Stimulated activated CD4-positive, alpha-beta T cell treated with anti-CD3 and anti-CD28 coated beads, Interleukin-15, amount 100 ng/mL, for 48 hours (primary cell): ENCODE results near the gene HBD.

Experiments used
- DNase-seq, 2 donors: peaks; one replicate each; pipeline ENCODE4 v3.0.0-alpha.2; 2020; ENCODE audit warnings: low read depth in 2 of 2

The HBD gene

DNA sequence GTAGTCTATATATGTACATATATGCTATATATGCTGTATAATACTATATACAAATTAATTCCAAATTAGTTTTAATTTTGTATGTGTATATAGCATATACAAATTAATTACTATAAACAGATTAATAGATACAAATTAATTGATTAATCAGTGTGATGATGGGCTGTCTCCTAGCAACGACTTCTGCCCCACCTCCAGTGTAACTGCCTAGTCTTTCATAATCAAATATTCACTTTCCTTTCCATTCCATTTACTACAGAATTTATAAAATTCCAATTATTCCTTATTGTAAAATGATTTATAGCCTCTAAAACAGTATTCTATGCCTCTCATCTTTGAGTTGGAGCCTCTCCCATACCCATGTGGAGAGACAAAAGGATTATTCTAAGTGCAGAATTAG lies 976 bp downstream of the HBD start:
- DNase-seq: no peak

DNA sequence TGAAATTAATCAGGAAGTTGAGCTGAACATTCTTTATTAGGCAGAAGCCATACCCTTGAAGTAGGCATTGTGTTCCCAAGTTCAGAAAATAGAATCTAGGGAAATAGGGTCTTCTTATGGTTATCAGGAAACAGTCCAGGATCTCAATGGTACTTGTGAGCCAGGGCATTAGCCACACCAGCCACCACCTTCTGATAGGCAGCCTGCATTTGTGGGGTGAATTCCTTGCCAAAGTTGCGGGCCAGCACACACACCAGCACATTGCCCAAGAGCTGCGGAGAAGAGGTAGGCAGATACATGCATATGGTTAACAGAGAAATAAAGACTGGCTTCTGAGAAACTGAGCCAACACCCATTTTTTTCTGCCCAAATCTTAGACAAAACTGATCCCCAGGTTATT lies 1.5 kb downstream of the HBD start:
- DNase-seq: no peak

DNA sequence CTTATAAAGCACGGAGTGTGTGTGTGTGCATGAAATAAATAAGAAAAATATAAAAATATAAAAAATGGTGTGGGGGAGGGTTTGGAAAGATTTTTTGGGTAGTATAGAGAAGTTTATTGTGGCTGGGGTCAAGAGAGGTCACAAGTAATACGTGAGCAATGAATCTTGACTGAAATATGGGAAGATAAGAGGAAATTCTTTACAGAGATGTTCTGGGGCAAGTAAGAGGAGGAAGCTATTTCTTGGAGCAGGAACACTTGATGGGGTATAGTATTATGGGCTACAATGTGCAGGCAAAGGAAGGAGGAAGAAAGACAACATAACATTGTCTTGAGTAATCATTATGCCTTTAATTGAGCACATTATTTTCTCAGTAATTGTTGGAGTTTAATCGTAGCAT lies 2.1 kb downstream of the HBD start:
- DNase-seq: no peak

DNA sequence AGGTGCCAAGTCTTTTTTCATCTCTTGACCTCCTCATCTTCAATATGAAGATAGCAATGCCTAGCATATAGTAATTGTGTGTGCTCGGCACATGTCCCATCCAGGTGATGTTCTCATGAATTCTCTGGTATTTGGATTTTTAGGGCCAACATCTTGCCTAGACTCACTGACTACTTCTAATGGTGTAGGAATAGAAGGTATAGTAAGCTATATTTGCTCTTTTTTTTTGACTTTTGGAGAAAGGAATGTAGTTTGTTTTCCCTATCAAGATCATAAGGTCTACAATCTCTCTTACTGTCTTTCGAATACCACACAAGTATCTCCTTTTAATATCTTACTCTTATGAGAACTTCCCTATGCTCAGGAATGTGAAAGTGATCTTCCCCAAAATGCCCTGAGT lies 3.2 kb downstream of the HBD start:
- no peak for DNase-seq

DNA sequence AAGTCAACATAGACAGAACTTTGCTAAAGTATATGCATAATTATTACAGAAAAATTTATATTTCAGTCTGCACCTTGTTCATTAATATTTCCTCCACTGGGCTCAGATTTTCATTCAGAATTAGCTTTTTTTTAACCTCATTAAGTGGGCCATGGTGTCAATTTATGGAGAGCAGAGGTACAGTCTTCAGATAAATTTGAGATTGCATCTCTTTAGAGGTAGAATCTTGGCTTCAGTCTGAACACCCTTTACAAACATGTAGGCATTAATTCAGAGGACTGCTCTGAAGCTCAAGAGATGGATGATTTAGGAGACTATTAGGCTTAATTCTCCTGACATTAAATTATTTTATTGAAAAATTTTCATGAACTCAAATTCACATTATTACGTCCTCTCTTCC lies 4.0 kb downstream of the HBD start:
- DNase-seq: no peak

DNA sequence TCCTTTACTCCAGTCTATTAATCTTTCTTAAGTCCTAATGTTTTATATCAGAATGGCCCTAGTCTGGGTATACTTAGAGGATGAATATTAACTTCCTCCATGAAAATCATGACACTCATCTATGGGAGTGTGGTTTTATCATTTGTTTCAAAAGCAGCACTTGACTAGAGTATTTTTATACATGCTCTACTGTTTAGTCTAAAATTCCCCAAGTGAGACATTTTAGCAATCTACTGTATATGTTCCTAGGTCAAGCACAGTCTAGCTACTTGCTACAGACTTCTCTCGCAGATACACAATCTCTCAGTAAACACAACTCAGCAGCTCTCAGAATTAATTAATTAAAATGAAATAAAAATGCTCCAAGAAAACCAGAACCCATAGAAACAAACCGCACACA lies 4.5 kb downstream of the HBD start:
- no peak for DNase-seq

DNA sequence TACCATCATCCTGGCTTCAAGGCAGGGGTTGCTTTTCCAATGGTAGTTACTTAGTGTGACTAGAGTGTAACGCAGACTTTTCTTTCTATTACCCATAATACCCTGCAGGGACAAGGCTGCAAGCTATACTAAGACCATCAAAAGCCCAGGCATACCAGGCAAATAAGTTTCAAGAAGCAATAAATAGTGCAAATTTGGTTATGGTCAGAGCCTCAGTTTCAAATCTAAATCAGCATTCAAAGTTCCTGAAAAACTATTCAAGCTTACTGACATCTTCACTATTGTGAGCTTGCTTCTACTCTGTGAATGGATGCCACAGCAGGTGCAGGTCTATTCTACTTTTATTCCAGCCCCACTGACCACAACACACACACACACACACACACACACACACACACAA lies 4.9 kb downstream of the HBD start:
- no peak for DNase-seq

DNA sequence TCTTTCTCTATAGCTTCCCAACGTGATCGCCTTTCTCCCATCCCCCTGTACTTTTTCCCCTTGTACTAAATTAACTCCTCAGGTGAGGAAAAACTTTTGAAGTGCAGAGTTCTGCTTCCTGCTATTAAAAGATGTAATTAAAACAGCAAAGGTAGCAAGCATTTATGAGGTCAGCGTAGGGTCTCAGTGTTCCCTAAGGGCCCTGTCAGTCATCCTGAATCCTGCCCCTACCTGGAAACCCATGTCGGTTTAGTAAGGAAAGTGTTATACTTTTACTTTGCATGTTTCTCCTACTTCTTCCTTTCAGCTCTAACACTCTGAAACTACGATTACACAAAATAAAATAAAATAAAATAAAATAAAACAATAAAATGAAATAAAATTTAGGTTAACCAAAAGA lies 6.2 kb downstream of the HBD start:
- DNase-seq: no peak

DNA sequence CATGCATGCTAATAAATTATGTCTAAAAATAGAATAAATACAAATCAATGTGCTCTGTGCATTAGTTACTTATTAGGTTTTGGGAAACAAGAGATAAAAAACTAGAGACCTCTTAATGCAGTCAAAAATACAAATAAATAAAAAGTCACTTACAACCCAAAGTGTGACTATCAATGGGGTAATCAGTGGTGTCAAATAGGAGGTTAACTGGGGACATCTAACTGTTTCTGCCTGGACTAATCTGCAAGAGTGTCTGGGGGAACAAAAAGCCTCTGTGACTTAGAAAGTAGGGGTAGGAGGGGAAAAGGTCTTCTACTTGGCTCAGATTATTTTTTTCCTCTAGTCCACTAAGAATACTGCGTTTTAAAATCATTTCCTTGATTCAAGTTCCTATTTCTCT lies 6.6 kb downstream of the HBD start:
- no peak for DNase-seq

DNA sequence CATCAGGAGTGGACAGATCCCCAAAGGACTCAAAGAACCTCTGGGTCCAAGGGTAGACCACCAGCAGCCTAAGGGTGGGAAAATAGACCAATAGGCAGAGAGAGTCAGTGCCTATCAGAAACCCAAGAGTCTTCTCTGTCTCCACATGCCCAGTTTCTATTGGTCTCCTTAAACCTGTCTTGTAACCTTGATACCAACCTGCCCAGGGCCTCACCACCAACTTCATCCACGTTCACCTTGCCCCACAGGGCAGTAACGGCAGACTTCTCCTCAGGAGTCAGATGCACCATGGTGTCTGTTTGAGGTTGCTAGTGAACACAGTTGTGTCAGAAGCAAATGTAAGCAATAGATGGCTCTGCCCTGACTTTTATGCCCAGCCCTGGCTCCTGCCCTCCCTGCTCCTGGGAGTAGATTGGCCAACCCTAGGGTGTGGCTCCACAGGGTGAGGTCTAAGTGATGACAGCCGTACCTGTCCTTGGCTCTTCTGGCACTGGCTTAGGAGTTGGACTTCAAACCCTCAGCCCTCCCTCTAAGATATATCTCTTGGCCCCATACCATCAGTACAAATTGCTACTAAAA lies 7.5 kb downstream of the HBD start, which contains the start of gene HBB:
TSS of gene HBB (minus strand) at position 340 of the 579 bp plus-strand sequence. CDS start at position 290, 50 bp downstream.
- DNase-seq: no peak

DNA sequence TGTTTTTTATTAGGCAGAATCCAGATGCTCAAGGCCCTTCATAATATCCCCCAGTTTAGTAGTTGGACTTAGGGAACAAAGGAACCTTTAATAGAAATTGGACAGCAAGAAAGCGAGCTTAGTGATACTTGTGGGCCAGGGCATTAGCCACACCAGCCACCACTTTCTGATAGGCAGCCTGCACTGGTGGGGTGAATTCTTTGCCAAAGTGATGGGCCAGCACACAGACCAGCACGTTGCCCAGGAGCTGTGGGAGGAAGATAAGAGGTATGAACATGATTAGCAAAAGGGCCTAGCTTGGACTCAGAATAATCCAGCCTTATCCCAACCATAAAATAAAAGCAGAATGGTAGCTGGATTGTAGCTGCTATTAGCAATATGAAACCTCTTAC lies 8.8 kb downstream of the HBD start:
- no peak for DNase-seq

DNA sequence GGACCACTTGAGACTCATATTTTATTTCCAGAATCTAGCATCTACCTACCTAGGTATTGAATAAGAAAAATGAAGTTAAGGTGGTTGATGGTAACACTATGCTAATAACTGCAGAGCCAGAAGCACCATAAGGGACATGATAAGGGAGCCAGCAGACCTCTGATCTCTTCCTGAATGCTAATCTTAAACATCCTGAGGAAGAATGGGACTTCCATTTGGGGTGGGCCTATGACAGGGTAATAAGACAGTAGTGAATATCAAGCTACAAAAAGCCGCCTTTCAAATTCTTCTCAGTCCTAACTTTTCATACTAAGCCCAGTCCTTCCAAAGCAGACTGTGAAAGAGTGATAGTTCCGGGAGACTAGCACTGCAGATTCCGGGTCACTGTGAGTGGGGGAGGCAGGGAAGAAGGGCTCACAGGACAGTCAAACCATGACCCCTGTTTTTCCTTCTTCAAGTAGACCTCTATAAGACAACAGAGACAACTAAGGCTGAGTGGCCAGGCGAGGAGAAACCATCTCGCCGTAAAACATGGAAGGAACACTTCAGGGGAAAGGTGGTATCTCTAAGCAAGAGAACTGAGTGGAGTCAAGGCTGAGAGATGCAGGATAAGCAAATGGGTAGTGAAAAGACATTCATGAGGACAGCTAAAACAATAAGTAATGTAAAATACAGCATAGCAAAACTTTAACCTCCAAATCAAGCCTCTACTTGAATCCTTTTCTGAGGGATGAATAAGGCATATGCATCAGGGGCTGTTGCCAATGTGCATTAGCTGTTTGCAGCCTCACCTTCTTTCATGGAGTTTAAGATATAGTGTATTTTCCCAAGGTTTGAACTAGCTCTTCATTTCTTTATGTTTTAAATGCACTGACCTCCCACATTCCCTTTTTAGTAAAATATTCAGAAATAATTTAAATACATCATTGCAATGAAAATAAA lies 9.5 kb downstream of the HBD start:
- DNase-seq: no peak

DNA sequence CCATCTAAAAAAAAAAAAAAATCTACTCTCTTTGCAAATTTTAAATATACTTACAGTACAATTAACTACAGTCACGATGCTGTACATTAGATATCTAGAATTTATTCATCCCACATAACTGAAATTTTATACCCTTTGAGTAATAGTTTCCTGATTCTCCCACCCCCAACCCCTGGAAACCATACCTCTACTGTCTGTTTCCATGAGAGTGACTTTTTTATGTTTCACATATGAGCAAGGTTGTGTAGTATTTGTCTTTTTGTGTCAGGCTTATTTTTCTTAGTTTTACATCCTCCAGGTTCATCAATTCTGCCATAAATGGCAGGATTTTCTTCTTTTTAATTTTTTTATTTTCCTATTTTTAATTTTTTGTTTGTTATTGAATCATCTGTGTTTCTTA lies 10.6 kb downstream of the HBD start:
- no peak for DNase-seq

DNA sequence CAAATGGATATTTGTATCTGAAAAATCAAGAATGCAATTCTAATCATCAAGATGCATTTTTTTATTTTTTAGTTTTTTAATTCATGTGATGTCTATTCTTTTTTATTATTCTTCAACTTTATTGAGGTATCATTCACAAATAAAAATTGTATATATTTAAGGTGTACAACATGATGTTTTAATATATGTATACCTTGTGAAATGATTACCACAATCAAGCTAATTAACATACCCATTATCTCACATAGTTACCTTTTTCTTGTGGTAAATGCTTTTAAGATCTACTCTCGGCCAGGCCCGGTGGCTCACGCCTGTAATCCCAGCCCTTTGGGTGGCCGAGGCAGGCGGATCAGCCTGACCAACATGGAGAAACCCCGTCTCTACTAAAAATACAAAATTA lies 11.1 kb downstream of the HBD start:
- no peak for DNase-seq

DNA sequence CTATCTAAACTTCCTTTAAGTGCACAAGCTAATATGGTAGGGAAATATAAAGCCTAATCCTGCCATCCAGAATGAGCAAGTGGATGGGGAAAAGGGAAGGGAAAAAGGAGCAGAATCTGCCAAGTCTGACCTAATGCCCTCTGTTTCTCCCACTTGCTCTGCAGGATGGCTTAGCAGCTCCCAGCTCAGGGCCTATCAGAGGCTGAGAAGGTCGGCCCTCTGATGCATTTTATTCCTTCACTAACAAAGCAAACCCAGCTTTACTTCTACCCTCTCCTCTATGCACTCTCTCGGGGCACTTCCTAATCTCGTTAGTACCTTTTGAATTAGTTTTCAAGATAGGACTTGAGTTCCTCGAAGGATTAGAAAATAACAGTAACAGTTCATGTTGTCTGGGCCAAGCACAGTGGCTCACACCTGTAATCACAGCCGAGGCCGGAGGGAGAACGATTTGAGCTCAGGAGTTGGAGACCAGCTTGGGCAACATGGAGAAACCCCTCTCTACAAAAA lies 23.9 kb downstream of the HBD start:
- DNase-seq: no peak

DNA sequence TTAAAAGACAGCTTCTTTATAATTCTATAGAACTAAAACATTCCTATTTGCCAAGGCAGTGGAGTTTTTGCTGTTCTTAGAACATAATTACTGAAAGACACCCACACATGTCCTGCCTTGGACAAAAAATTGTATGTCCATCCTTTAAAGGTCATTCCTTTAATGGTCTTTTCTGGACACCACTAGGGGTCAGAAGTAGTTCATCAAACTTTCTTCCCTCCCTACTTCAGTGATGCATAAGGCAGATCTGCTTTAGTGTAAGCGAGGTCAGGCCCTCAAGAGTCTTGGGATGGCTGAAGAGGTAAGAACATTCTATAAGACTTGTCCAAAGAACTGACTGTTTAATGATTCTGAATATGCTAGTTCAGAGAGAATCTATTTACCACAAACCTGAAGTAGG lies 29.5 kb downstream of the HBD start:
- no peak for DNase-seq

DNA sequence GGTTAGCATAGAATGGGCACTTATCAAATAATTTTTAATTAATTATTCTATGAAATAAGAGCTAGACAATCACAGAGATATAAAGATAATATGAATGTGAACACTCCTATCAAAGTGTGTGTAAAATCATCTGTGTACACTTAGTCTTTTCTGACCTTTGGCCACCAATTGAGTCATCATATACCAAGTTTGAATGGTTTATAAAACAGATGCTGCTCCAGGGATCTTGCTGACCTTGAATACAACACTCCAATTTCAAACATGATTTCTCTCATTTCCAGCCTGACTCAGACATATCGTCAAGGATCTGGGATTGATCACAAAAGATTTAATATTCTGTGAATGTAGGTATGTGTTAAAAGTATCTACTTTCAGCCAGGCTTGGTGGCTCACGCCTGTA lies 30.9 kb downstream of the HBD start:
- DNase-seq: no peak

DNA sequence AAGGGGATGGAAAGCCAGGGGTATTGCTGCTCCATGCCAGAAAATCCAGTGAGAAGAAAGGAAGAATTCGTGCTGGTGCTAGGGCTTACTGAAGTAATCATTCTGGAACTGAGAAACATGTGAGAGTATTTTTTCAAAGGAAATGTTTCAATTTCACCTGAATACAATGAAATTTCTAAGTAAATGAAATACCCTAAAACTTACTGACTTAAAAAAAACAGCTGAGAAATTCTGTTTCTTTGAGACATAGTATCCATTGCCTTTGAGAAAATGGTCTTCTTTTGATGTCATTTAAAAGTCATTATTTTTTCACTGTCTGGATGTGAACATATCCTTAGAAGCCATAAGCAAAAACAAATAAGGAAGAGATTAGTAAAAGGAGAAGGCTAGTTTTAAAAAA lies 33.7 kb downstream of the HBD start, which contains the start of gene OR51V1:
TSS of gene OR51V1 (minus strand) at position 101 of the 400 bp plus-strand sequence. CDS start at position 101, 0 bp downstream.
- DNase-seq: no peak

DNA sequence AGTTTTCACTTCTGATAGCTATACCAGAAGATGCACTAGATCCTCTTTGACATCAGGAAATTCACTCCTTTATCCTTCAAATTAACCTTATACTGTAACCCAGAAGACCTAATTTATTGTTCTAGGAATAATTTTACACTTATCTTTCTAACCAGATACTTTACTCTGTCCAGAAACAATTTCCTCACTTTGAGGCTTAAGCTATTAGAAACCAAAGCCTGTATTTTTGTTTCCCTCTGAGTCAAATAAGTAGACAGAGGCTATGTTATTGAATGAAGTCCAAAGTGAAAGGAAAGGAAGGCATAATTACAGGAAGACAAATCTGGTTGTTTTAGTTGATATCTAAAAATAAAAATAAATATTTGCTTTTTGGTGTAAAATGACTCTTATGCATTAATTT lies 36.0 kb downstream of the HBD start:
- no peak for DNase-seq

DNA sequence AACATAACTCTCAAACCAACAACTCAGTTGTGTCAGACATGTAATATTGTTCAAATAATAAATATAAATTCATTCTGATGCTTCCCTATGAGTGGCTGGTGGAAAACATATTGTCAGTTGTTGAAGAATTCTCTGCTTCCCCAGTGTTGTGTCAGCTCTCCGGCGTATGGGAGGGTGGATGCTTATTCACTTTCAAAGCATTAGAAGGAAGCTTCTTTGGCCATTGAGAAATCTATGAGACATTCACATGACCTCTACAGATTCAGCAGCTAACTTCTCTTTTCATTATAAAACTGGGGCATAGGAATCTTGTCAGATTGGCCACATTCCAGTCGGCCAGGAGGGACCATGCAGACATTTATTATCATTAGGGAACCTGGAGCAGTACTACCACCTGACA lies 36.7 kb downstream of the HBD start:
- DNase-seq: no peak

DNA sequence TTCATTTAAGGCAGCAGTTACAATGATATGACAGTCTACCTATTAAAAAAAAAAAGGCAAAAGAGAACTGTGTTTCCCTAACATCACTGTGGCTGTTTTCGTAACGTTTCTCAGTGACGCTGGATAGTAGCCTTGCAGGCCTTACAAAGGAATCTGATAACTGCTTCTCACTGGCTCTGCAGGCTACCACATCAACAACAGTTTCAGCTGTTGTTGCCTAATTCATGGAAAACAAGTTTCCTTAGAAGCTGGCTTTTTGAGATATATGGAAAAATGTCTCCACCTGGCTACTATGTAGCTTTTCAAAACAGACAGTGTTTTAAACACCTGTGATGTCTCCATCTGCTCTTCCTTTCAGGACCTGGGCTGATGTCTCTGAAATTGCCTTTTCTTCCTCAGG lies 37.6 kb downstream of the HBD start:
- no peak for DNase-seq

DNA sequence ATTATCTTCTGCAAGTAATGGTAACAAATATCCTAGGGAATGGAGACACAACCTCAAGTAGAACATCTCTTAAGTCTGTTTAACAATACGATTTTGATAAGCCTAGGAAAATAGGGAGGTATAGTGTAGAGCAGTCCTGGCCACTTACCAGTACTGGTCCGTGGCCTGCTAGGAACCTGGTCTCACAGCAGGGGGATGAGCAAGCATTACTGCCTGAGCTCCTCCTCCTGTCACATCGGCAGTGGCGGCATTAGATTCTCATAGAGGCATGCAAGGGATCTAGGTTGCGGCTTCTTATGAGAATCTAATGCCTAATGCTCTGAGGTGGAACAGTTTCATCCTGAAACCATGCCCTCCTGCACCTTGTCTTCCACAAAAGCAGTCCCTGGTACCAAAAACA lies 38.2 kb downstream of the HBD start:
- no peak for DNase-seq

DNA sequence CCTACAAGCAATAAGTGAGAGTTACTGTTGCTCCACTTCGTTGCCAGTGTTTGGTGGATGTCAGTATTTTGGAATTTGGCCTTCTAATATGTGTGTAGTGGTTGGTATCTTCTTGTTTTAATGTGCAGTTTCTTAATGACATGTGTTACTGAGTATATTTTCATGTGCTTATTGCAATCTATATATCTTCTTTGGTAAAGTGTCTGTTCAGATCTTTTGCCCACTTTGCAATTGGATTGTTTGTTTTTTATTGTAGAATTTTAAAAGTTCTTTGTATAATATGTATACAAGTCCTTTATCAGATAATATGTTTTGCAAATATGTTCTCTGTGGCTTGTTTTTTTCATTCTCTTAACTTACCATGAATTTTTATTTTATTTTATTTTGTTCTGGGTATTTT lies 41.5 kb downstream of the HBD start:
- no peak for DNase-seq
